GM21447 (cell line): Measurements from ENCODE around the gene DUS3L.

ENCODE experiments used
- ATAC-seq: cut with Tn5 transposase; IDR thresholded peaks from one replicate; pipeline ENCODE4 v1.9.1; 2021; ENCODE audit not compliant: unreplicated experiment

DUS3L gene

GRCh38 chr19:5790559-5791520, at the start of gene DUS3L:
TSS of gene DUS3L (minus strand) at chr19:5791163. CDS start at chr19:5791141, 22 bp downstream.
- peak; percentile 83 for ATAC-seq

GRCh38 chr19:5839065-5840017, 48.4 kb upstream of the DUS3L start, which contains the start of gene FUT6:
TSS of gene FUT6 (minus strand) at chr19:5839702. CDS start at chr19:5832567, 7,135 bp downstream.
- ATAC-seq: no peak

GRCh38 chr19:5838353-5839064, 47.5 kb upstream of the DUS3L start:
- ATAC-seq: no peak

GRCh38 chr19:5837761-5838352, 46.9 kb upstream of the DUS3L start:
- no peak for ATAC-seq

GRCh38 chr19:5832527-5833216, 41.7 kb upstream of the DUS3L start:
- no peak for ATAC-seq

GRCh38 chr19:5832061-5832460, 41.1 kb upstream of the DUS3L start:
- ATAC-seq: no peak

- ATAC-seq: no peak
These were observed 40.2 kb upstream of the DUS3L start for GRCh38 chr19:5831159-5831558.

GRCh38 chr19:5829567-5830310, 38.8 kb upstream of the DUS3L start:
- ATAC-seq: no peak

- no peak for ATAC-seq
These were observed 38.0 kb upstream of the DUS3L start for GRCh38 chr19:5828661-5829566.

- peak; percentile 59 for ATAC-seq
These were observed 37.1 kb upstream of the DUS3L start for GRCh38 chr19:5827891-5828660.

GRCh38 chr19:5827342-5827890, 36.5 kb upstream of the DUS3L start:
- ATAC-seq: no peak

- no peak for ATAC-seq
These were observed 35.8 kb upstream of the DUS3L start for GRCh38 chr19:5826531-5827341.

GRCh38 chr19:5825178-5825577, 34.2 kb upstream of the DUS3L start:
- ATAC-seq: no peak

GRCh38 chr19:5824751-5825150, 33.8 kb upstream of the DUS3L start:
- no peak for ATAC-seq

GRCh38 chr19:5823579-5824281, 32.8 kb upstream of the DUS3L start:
- no peak for ATAC-seq
